PC-3 (cell line): Measurements from ENCODE around the gene FGF1. TPM values are rescaled to one million over a fixed set of nuclear protein-coding genes. Genes with fewer than 3 reads are reported as not detected.

Experiments used
- ATAC-seq: fragments of 200-7000 bp; cut with Tn5 transposase; 2 replicates; pipeline ENCODE4 v1.9.1; 2020; ENCODE audit warnings: mild to moderate bottlenecking, moderate library complexity
- BruUV-seq: library from RNA; stranded (reverse); fragments of 400-500 nt; replicated peaks from 2 replicates; lab custom pipeline; 2021; lab: Mats Ljungman, UMichigan
- CTCF ChIA-PET: fragments of 300-600 bp; sonication (Branson Sonifier 250); formaldehyde crosslinking; loops from one replicate; lab custom pipeline; 2022; ENCODE audit warnings: antibody characterized with exemption; lab: Charles Lee
- POLR2A ChIA-PET: fragments of 300-600 bp; sonication (Branson Sonifier 250); formaldehyde crosslinking; loops from one replicate; lab custom pipeline; 2022; ENCODE audit warnings: antibody characterized with exemption; ENCODE audit not compliant: unreplicated experiment; lab: Charles Lee
- DNase-seq: peaks from one replicate; pipeline ENCODE4 v3.0.0-alpha.2; 2015
- H2AFZ ChIP-seq: fragments of 300-600 bp; sonication (generic); 2 replicates; pipeline ENCODE4 v1.6.0; 2016; ENCODE audit warnings: antibody characterized with exemption, low read length
- H3F3A ChIP-seq: fragments of 300-600 bp; sonication (generic); one replicate; pipeline ENCODE4 v1.6.0; 2017; ENCODE audit warnings: antibody characterized with exemption, low read length, control low read depth, mild to moderate bottlenecking; ENCODE audit not compliant: unreplicated experiment
- H3K27ac ChIP-seq: fragments of 300-600 bp; sonication (generic); 2 replicates; pipeline ENCODE4 v1.5.1; 2016; ENCODE audit warnings: mild to moderate bottlenecking, low read length
- H3K27me3 ChIP-seq: fragments of 300-600 bp; sonication (generic); 2 replicates; pipeline ENCODE4 v1.6.1; 2016; ENCODE audit warnings: low read length, mixed read lengths
- H3K36me3 ChIP-seq: fragments of 300-600 bp; sonication (generic); 2 replicates; pipeline ENCODE4 v1.6.1; 2016; ENCODE audit warnings: low read depth, mixed run types, low read length, mixed read lengths
- H3K4me1 ChIP-seq: fragments of 300-600 bp; sonication (generic); 2 replicates; pipeline ENCODE4 v1.5.1; 2016; ENCODE audit warnings: low read length; ENCODE audit not compliant: insufficient read depth
- H3K4me2 ChIP-seq: fragments of 300-600 bp; sonication (generic); 2 replicates; pipeline ENCODE4 v1.6.0; 2016; ENCODE audit warnings: low read length
- H3K4me3 ChIP-seq: fragments of 300-600 bp; sonication (generic); 2 replicates; pipeline ENCODE4 v1.5.1; 2016; ENCODE audit warnings: mild to moderate bottlenecking, low read length, mixed read lengths
- H3K79me2 ChIP-seq: fragments of 300-600 bp; sonication (generic); 2 replicates; pipeline ENCODE4 v1.6.1; 2017; ENCODE audit warnings: low read length, mixed read lengths
- H3K9ac ChIP-seq: fragments of 300-600 bp; sonication (generic); 2 replicates; pipeline ENCODE4 v1.6.0; 2016; ENCODE audit warnings: mild to moderate bottlenecking, low read length
- H3K9me2 ChIP-seq: fragments of 300-600 bp; sonication (generic); replicated peaks from 2 replicates; pipeline ENCODE4 v1.6.1; 2016; ENCODE audit warnings: mixed run types, low read length, mixed read lengths
- H3K9me3 ChIP-seq: fragments of 300-600 bp; sonication (generic); 2 replicates; pipeline ENCODE4 v1.6.1; 2016; ENCODE audit warnings: low read length, mixed read lengths
- H4K20me1 ChIP-seq: fragments of 300-600 bp; sonication (generic); 2 replicates; pipeline ENCODE4 v1.6.1; 2016; ENCODE audit warnings: low read length, mixed read lengths
- EZH2 ChIP-seq: fragments of 300-600 bp; sonication (generic); IDR thresholded peaks from one replicate; pipeline ENCODE4 v1.6.1; 2017; ENCODE audit warnings: antibody characterized with exemption, mild to moderate bottlenecking, low read length; ENCODE audit not compliant: unreplicated experiment
- EZH2phosphoT487 ChIP-seq: fragments of 300-600 bp; sonication (generic); IDR thresholded peaks from 2 replicates; pipeline ENCODE4 v1.6.1; 2018; ENCODE audit warnings: mild to moderate bottlenecking, antibody characterized with exemption, low read length, borderline replicate concordance
- intact Hi-C: fragments of 100-400 bp; cut with micrococcal nuclease; formaldehyde crosslinking; loops from 2 replicates; pipeline ENCODE4 v1.9.0; 2023
- total RNA-seq: library from RNA; depleted of rRNA; stranded (reverse); fragments of >200 nt; gene quantifications from 2 replicates; pipeline ENCODE4 v1.2.3, GENCODE V29; 2014
- TF ChIP-seq, protein P1 (sequence below): fragments of 300-600 bp; sonication (generic); conservative IDR thresholded peaks from 2 replicates; pipeline ENCODE4 v1.5.1; 2017; ENCODE audit warnings: antibody characterized with exemption, low read depth, mild to moderate bottlenecking, low read length

The FGF1 gene
- total RNA-seq, 1 experiment from 2014 or later: 1.5 TPM

DNA sequence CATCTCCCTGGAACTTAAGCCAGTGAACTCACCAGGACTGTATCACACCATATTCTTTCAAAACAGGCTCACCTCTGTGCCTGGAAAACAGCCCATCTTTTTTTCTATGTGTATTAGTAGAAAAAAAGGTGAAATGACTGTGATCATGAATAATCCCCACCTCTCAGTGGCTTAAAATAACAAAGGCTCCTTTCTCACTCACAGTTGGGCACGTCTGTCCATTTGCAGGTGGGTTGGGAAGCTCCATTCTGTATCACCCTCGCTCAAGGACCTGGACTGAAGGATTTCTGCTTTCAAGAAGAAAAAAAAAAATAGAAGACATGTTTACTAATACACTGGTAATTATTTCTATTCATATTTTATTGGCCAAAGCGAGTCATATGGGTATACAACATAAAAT is 17.3 kb upstream of the FGF1 start:
- no peaks in the 10 kb centered on the region for H3K36me3 ChIP-seq
- ChIA-PET POLR2A (no interaction called here), CTCF (interaction anchor here (0.7 to 0.8 kb wide), 2 partner anchors 10 to 394 kb away, joined by 3 to 4 read pairs; no protein-coding TSS in a partner anchor)
- H3K79me2 ChIP-seq: no peaks in the 10 kb centered on the region
- H2AFZ ChIP-seq: no peak overlapping the region
- DNase-seq (no peak), ATAC-seq (no peak)
- H3K9me3 ChIP-seq: no peaks in the 10 kb centered on the region
- peaks cover 9% of the 10 kb centered on the region for H3K4me1 ChIP-seq
- TF ChIP-seq EZH2phosphoT487 (no peak), EZH2 (no peak)
- TF ChIP-seq, protein P1, sequence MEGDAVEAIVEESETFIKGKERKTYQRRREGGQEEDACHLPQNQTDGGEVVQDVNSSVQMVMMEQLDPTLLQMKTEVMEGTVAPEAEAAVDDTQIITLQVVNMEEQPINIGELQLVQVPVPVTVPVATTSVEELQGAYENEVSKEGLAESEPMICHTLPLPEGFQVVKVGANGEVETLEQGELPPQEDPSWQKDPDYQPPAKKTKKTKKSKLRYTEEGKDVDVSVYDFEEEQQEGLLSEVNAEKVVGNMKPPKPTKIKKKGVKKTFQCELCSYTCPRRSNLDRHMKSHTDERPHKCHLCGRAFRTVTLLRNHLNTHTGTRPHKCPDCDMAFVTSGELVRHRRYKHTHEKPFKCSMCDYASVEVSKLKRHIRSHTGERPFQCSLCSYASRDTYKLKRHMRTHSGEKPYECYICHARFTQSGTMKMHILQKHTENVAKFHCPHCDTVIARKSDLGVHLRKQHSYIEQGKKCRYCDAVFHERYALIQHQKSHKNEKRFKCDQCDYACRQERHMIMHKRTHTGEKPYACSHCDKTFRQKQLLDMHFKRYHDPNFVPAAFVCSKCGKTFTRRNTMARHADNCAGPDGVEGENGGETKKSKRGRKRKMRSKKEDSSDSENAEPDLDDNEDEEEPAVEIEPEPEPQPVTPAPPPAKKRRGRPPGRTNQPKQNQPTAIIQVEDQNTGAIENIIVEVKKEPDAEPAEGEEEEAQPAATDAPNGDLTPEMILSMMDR: no peak
- intact Hi-C loops: no loop called here
- no peak overlapping the region for H3K4me3 ChIP-seq
- no TSS peak for BruUV-seq
- no peak overlapping the region for H3K9ac ChIP-seq
- H3F3A ChIP-seq: no peaks in the 10 kb centered on the region
- H3K4me2 ChIP-seq: no peak overlapping the region
- H3K27ac ChIP-seq: no peak overlapping the region
- no peaks in the 10 kb centered on the region for H4K20me1 ChIP-seq
- H3K27me3 ChIP-seq: no peaks in the 10 kb centered on the region
- H3K9me2 ChIP-seq: no peaks in the 10 kb centered on the region

GRCh38 chr5:142701673-142702311 is 15.9 kb upstream of the FGF1 start:
- Histone ChIP-seq H3K4me2 (no peak overlapping the region), H3F3A (no peaks in the 10 kb centered on the region), H3K9ac (no peak overlapping the region), H3K27me3 (no peaks in the 10 kb centered on the region), H3K36me3 (no peaks in the 10 kb centered on the region), H3K9me3 (no peaks in the 10 kb centered on the region), H4K20me1 (no peaks in the 10 kb centered on the region), H3K4me3 (no peak overlapping the region), H2AFZ (no peak overlapping the region), H3K4me1 (peaks cover 15% of the 10 kb centered on the region), H3K79me2 (no peaks in the 10 kb centered on the region), H3K27ac (no peak overlapping the region), H3K9me2 (no peaks in the 10 kb centered on the region)
- no TSS peak for BruUV-seq
- DNase-seq (no peak), ATAC-seq (no peak)
- intact Hi-C loops: no loop called here
- CTCF ChIA-PET: no interaction called here
- TF ChIP-seq, protein P1: no peak
- TF ChIP-seq EZH2phosphoT487 (no peak), EZH2 (no peak)
- POLR2A ChIA-PET: no interaction called here

DNA sequence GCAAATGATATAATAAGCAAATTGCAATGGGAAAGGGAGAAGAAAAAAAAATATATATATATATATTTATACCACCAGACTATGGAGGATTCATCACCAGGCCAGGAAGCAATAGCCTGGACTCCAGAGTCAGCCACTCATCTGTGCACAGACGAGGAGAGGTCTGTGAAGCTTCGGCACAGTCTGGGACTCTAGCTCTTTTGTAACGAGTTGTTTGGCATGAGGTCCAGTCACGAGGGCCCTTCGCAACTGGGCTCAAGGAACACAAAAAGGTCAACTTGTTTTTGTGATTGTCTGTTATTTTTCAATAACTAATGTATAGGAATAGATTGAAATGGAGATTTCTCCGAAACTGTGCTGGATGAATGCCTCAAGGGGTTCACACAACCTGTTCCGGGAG is 14.7 kb upstream of the FGF1 start:
- no peaks in the 10 kb centered on the region for H3K9me2 ChIP-seq
- ChIA-PET POLR2A (no interaction called here), CTCF (no interaction called here)
- no peaks in the 10 kb centered on the region for H3K79me2 ChIP-seq
- DNase-seq: no peak
- TF ChIP-seq EZH2 (no peak), EZH2phosphoT487 (no peak)
- TF ChIP-seq, protein P1: no peak
- no peaks in the 10 kb centered on the region for H3F3A ChIP-seq
- H2AFZ ChIP-seq: no peak overlapping the region
- H3K9me3 ChIP-seq: no peaks in the 10 kb centered on the region
- H3K4me1 ChIP-seq: peaks cover 15% of the 10 kb centered on the region
- H3K9ac ChIP-seq: no peak overlapping the region
- H3K36me3 ChIP-seq: no peaks in the 10 kb centered on the region
- no TSS peak for BruUV-seq
- no peaks in the 10 kb centered on the region for H4K20me1 ChIP-seq
- H3K4me3 ChIP-seq: no peak overlapping the region
- intact Hi-C loops: no loop called here
- no peak for ATAC-seq
- no peaks in the 10 kb centered on the region for H3K27me3 ChIP-seq
- no peak overlapping the region for H3K4me2 ChIP-seq
- H3K27ac ChIP-seq: no peak overlapping the region
